ENCODE measurements around the gene RAB6A.
"Not testable (repeated sequence)": the region's sequence is repeated elsewhere in the genome, so short reads cannot be mapped to it uniquely, and the experiment has no call there.

- TF ChIP-seq, protein P1, sequence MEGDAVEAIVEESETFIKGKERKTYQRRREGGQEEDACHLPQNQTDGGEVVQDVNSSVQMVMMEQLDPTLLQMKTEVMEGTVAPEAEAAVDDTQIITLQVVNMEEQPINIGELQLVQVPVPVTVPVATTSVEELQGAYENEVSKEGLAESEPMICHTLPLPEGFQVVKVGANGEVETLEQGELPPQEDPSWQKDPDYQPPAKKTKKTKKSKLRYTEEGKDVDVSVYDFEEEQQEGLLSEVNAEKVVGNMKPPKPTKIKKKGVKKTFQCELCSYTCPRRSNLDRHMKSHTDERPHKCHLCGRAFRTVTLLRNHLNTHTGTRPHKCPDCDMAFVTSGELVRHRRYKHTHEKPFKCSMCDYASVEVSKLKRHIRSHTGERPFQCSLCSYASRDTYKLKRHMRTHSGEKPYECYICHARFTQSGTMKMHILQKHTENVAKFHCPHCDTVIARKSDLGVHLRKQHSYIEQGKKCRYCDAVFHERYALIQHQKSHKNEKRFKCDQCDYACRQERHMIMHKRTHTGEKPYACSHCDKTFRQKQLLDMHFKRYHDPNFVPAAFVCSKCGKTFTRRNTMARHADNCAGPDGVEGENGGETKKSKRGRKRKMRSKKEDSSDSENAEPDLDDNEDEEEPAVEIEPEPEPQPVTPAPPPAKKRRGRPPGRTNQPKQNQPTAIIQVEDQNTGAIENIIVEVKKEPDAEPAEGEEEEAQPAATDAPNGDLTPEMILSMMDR (conservative IDR thresholded peaks at IDR 0.05) = not testable (repeated sequence)
- not testable (repeated sequence) for TF ChIP-seq EZH2 (IDR thresholded peaks at IDR 0.05; ENCODE audit: low read depth)
These were observed 26.9 kb downstream of the RAB6A start for GRCh38 chr11:73734011-73734410.
